Bone marrow (tissue), 2 donors: ENCODE measurements around the gene CEACAM19.
"Not testable (repeated sequence)": the region's sequence is repeated elsewhere in the genome, so short reads cannot be mapped to it uniquely, and the experiment has no call there.

ENCODE experiments used
- DNase-seq, 2 donors: peaks; one replicate each; lab custom pipeline; 2025; lab: John Stamatoyannopoulos, UW

Gene CEACAM19

DNA sequence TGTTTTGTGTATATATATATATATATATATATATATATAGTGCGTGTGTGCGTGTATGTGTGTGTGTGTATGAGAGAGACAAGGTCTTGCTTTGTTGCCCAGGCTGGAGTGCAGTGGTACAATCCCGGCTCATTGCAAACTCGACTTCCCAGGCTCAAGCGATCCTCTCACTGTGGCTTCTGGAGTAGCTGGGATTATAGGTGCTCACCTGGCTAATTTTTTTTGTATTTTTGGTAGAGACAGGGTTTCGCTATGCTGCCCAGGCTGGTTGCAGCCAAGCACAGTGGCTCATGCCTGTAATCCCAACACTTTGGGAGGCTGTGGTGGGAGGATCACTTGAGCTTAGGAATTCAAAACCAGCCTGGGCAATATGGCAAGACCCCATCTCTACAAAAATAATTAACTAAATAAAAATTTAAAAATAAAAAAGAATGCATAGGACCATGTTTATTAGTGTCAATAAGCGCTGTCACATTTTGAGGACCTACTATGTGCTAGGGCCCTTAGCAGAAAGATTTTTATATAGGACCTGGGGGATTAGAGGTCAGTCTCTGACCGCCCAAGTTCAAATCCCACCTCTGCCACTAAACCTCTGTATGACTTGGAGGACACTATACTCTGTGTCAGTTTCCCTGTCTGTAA lies 25.8 kb upstream of the CEACAM19 start:
- DNase-seq = no peak

DNA sequence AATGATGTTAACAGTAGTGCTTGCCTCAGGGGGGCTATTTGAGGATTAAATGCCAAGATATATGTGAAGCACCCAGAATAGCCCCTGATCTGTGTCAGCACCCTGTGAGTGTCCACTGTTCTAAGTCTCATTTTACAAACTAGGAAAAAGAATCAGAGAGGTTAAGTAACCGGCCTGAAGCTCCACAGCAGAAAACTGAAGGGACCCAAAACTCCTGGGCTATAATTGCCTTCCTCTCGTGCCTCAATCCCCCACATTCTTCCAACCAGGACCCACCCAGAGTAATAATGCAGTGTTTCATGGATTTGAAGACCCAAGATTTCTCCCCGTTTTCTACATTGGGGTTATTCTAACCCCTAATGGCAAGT lies 25.2 kb upstream of the CEACAM19 start:
- no peak for DNase-seq

DNA sequence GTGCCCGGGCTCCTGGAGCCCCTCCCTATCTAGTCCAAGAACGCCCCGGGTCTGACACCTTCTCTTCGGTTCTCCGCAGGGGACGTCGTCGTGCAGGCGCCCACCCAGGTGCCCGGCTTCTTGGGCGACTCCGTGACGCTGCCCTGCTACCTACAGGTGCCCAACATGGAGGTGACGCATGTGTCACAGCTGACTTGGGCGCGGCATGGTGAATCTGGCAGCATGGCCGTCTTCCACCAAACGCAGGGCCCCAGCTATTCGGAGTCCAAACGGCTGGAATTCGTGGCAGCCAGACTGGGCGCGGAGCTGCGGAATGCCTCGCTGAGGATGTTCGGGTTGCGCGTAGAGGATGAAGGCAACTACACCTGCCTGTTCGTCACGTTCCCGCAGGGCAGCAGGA lies 24.1 kb upstream of the CEACAM19 start:
- DNase-seq = no peak

DNA sequence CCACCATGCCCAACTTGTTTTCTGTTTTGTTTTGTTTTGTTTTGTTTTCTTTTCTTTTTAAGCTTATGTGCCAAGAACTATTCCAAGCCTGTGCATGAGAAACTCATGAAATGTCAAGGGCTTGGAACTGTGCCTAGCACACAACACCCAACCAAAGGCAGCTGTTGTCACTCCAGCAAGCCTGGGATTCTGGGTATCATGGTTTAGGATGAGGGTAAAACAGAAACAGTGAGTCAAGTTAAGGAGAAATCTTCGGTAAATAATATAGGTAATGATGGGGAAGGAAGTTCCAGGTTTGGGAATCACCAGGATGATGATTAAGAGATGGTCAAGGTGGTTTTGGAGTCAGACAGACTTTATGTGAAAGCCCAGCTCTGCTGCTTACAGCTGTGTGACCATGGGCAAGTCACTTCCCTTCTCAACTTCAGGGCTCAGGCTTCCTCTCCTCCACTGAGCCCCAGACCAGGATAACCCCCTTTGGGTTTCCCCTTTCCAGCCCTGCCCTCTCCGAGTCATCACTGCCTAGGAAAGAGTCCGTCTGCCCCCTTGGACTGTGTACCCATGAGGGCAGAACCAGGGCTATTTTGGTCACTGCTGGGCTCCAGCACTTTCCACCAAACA lies 22.5 kb upstream of the CEACAM19 start:
- no peak for DNase-seq

DNA sequence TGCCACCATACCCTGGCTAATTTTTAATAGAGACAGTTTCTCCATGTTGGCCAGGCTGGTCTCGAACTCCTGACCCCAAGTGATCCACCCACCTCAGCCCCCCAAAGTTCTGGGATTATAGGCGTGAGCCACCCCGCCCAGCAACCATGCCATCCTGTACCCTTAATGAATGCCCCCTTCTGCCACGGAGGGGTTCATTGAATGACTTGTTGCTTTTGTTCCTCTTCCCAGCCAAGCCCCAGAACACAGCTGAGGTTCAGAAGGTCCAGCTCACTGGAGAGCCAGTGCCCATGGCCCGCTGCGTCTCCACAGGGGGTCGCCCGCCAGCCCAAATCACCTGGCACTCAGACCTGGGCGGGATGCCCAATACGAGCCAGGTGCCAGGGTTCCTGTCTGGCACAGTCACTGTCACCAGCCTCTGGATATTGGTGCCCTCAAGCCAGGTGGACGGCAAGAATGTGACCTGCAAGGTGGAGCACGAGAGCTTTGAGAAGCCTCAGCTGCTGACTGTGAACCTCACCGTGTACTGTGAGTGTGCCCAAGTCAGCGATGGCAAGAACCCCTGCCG lies 21.6 kb upstream of the CEACAM19 start:
- DNase-seq = no peak

DNA sequence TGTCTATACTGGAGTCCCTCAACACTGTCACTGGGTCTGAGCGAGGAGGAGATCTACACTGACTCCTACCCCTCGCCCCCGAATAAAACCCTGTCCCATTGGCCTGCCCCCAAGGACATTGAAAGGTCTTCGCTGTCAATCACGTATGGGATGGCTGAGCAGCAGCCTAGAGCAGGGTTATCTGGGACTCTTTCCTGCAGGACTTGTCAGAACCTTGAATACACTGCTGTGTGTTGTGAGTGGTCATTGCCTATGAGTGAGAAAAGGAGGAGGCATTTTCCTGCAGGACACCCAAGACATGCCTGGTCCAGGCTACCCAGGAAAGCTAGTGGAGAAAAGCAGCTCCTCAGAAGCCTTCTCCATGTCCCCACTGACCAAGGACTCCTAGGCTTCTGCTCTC lies 17.9 kb upstream of the CEACAM19 start:
- no peak for DNase-seq

DNA sequence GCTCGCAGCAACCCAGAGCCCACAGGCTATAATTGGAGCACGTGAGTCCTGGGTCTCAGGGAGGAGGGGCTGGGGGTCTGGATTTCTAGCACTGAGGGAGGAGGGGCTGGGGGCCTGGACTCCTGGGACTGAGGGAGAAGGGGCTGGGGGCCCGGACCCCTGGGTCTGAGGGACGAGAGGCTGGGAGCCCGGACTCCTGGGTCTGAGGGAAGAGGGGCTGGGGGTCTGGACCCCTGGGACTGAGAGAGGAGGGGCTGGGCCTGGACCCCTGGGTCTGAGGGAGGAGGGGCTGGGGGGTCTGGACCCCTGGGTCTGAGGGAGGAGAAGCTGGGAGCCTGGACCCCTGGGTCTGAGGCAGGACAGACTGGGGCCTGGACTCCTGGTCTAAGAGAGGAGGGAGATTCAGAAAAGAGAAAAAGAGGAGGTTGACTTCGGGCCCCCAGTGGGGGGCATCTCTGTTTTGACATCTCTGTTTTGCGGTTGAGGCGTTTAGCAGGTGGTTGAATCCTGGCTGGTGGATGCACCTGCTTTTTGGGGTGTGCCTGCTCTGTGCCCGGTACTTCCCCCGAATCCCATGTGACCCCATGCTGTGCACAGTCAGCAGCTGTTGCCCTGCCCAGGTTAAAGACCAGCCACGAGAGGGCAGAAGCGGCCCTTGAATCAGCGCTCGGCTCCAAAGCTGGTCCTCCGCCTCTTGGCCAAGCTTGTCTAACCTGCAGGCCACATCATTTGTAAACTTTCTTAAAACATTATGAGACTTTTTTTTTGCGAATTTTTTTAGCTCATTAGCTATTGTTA lies 17.1 kb upstream of the CEACAM19 start:
- peak; percentile 56 to 70 for DNase-seq

DNA sequence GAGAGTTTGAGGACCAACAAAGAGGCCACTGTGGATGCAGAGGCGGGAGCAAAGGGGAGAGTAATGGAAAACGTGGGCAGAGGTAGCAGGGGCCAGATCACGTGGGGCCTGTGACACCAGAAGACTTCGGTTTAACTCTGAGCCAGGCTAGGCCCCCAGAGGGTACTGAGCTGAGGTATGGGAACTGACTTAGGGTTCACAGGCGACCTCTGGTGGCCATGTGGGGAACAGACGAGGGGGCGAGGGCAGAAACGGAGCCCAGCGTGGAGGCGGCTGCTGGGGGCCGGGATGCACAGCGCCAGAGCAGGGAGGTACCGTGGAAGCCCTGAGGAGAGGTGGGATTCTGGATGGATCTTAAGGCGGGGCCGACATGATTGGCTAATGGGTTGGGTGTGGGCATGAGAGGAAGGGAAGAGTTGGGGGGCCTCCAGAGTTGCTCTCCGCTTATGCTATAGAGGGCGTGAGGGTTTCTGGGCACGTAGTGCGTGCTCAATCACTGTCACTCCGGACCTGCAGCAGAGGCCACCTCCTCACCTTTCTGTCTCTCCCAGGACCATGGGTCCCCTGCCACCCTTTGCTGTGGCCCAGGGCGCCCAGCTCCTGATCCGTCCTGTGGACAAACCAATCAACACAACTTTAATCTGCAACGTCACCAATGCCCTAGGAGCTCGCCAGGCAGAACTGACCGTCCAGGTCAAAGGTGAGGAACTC lies 13.9 kb upstream of the CEACAM19 start:
- DNase-seq = peak; percentile 26 to 54

DNA sequence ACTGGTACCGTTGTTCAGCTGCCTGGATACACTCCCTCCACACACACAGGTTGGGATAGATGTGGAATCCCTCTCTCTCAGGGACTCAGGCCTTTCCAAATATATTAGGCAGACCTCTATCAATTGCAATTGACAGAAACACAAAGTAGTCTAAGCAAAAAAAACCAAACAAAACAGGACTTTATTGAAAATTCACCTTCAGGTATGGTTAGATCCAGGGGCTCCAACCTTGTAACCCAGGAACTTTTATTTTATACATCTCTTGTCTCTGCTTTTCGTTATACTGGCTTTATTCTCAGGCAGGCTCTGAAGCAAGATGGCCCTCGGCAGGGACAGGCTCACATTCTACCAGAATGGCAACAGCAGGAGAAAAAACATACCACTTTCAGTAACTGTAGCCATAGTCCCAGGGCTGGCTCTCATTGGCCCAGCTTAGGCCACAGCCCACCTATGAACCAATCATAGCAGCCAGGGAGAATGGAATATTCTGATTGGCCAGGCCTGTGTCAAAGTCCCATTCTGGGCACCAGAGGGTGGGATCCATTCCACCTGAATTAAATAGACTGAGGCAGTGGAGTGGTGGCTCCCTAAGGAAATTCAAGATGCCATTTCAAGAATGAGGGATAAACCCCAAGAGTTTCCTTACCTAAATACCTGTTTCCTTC lies 13.1 kb upstream of the CEACAM19 start:
- DNase-seq = no peak

DNA sequence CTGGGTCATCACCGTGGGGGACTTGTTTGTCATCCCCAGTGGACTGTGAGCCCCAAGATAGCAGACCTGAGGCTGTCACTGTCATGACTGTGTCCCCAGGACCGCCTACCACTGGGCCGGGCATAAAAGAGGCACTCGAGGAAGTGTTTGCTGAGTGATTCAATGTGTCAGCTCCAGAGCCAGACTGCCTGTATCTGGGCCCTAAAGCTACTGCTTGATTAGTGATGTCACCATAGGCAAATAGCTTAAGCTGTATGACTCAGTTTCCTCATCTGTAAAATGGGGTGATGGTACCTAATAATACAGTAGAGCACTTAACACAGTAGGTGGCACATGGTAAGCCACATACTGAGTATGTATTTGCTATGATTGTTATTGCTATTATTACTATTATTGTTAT lies 11.2 kb upstream of the CEACAM19 start:
- no peak for DNase-seq

DNA sequence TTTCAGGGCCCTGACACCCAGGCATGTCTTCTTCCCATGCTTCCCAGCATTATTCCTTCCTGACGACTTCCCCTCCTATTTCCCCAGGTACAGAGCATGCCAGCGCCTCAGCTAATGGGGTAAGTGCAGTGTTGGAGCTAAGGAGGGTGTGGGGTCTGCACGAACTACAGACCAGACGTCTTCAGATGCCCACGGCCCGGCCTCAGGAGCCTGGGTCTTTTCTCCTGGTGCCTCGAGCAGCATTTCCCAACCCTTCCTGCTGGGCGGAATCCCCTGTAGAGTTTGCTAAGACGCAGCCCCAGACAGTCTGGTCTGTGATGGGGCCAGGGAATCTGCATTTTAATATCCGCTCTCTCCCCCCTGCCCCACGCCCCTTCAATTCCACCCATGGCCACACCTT lies 10.1 kb upstream of the CEACAM19 start:
- no peak for DNase-seq

DNA sequence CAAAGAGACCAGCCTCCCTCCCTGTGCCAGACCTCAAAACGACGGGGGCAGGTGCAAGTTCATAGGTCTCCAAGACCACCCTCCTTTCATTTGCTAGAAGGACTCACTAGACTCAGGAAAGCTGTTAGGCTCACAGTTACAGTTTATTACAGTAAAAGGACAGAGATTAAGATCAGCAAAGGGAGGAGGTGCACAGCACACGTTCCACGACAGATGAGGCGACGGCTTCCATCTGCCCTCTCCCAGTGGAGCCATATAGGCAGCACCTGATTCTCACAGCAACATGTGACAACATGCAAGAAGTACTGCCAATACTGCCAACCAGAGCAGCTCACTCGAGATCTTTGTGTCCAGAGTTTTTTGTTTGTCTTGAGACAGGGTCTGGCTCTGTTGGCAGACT lies 9.4 kb upstream of the CEACAM19 start:
- DNase-seq = no peak

DNA sequence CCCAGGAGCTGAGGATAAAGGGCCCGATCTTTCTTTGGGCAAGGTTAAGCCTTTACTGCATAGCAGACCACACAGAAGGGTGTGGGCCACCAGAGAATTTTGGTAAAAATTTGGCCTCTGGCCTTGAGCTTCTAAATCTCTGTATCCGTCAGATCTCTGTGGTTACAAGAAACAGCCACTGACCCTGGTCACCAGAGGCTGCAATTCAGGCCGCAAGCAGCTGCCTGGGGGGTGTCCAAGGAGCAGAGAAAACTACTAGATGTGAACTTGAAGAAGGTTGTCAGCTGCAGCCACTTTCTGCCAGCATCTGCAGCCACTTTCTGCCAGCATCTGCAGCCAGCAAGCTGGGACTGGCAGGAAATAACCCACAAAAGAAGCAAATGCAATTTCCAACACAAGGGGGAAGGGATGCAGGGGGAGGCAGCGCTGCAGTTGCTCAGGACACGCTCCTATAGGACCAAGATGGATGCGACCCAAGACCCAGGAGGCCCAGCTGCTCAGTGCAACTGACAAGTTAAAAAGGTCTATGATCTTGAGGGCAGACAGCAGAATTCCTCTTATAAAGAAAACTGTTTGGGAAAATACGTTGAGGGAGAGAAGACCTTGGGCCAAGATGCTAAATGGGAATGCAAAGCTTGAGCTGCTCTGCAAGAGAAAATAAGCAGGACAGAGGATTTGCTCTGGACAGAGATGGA lies 8.4 kb upstream of the CEACAM19 start:
- no peak for DNase-seq

DNA sequence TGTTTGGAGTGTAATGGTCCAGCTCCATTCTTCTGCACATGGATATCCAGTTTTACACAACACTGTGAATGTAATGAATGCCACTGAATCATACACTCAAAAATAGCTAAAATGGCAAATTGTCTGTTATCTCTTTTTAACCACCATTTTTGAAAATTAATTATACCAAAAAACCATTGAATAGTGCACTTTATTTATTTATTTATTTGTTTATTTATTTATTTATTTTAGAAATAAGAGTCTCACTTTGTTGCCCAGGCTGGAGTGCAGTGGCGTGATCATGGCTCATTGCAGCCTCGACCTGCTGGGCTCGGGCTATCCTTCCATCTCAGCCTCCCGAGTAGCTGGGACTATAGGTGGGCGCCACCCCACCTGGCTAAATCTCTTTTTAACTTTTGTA lies 7.3 kb upstream of the CEACAM19 start:
- DNase-seq = no peak

DNA sequence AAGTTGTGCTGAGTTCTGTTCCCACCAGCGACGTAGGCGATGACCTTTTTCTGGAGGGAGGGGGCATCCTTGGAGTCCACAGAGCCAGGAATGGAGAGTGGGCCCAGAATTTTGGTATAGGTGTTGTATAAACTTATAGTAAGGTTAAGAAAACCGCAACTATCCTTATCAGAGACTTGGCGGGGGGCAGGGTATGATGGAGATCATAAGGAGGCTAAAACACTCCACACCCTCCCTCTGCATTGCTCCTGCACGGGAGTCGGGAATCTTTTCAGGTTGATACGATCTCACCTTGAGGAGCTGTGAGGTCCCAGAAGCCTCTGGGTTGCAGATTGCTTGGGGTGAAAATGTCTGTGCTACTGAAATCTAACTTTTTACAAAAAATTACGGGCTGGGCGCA lies 6.3 kb upstream of the CEACAM19 start:
- no peak for DNase-seq

DNA sequence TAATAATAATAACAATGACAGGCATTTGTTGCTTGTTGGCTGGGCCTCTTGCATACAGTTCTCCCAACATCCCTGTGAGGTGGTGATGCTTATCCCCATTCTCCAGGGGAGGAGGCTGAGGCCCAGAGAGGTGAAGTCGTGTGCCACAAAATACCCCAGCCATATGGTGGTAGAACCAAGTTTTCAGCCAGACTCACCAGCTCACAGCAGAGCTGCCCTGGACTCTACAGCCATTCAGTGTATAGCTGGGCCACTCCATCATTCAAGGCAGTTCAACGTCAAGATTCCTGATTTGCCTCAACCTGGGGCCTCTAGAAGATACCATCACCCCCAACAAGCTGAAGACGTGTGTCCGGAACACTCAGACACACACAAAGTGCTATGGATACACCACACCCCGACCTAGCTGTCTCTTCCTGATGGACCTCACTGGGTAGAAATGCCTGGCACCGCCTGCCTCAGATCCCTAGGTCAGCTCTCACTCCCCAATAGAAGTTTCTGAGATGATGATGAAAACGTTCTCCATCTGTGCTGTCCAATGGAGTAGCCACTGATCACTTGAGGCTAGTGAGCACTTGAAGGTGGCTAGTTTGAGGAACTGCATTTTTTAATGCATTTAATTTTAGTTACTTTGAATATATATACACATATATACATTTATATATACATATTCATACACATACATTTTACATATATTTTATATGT lies 4.3 kb upstream of the CEACAM19 start:
- DNase-seq = no peak

DNA sequence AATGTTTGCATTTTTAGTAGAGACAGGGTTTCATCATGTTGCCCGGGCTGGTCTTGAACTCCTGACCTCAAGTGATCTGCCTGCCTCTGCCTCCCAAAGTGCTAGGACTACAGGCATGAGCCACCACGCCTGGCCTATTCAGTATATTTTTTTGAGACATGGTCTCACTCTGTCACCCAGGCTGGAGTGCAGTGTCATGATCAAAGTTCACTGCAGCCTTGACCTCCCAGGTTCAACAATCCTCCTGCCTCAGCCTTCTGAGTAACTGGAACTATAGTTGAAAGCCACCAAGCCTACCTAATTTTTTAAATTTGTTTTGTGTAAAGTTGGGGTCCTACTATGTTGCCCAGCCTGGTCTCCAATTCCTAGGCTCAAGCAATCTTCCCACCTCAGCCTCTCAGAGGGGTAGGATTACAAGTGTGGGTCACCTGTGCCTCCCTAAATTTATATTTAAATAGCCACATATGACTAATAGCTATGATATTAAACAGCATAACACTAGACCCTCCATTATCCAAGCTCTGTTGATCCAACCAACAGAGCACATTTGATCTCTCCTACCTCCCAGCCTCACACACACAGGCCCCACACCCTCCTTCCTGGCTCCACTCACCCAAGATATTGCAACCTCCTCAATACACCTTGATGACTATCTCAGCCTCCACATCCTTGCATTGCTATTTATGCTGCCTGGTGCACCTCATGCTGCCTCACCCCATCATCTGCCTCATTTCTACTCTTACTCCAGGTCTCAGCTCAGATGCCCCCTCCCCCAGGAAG lies 2.1 kb upstream of the CEACAM19 start:
- no peak for DNase-seq

DNA sequence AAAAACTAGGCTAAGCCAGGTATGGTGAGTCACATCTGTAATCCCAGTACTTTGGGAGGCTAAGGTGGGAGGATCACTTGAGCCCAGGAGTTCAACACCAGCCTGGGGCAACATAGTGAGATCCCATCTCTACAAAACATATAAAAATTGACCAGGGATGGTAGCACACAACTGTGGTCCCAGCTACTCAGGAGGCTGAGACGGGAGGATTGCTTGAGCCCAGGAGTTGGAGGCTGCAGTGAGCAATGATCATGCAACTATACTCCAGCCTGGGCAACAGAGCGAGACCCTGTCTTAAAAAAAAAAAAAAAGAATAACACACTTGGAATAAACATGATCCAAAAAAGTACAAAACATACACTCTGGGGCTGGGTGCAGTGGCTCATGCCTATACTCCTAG lies 1.3 kb upstream of the CEACAM19 start:
- DNase-seq = not testable (repeated sequence)

DNA sequence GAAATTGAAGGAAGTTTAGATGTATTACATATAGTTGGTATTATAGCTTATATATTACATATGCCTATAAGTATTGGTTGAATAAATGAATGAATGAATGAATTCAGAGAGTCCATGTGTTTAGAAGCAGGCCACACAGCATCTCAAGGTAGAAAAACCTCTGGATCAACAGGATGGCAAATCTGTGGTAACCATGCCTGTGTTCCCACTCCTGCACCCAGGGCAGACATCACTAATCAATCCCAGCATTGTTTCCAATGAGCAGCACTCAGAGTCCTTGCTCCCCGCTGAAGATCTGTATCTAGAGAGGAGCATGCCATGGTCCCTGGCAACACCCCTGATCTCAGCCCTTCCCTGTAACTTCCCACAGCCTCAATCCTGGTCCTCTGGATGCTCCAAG lies 944 bp downstream of the CEACAM19 start:
- DNase-seq = no peak

DNA sequence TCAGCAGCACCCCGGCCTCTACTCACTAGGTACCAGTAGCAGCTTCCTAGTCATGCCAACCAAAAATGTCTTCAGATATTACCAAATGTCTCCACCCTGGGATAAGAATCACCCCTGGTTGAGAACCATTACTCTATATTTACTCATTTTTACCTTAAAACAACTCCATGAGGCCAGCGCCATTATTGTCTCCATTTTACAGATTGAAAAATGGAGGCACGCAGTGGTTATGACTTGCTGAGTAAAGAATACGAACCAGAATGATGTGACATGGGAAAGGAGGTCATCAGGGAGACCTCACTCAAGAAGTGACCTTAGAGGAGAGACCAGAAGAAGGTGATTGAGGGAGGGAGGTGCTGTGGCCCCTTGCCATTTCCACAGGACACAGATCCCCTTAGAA lies 2.2 kb downstream of the CEACAM19 start:
- DNase-seq = no peak
